ENCODE measurements around the gene STAP2. TPM values are rescaled to one million over a fixed set of nuclear protein-coding genes. Genes with fewer than 3 reads are reported as not detected.

STAP2 gene
- total and polyA plus RNA-seq, 2 donors (not counting 3 experiments of a cell fraction or from before 2014, with no cell fraction given), result 12.2 to 21.7 TPM

DNA sequence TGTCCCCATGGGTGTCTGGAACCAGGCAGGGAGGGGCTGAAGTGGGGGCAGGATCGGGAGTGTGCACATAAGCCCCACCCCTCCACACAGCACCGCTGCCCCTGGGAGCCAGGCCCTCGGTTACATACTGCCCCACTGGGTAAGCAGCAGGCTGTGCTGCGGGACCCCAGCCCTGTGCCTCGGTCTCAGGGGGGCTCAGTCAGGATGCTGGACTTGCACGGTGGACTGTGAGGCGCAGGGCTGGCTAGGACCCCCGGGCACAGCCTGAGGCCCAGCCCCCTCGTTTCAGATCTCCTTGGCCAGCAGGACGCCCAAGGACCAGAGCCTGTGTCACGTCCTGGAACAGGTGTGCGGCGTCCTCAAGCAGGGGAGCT lies 21.0 kb upstream of the STAP2 start:
- BruUV-seq (replicated peaks), result no TSS peak
- CTCF ChIA-PET, result interaction anchor here (0.5 kb wide), 1 partner anchor 15 kb away, joined by 3 read pairs; no protein-coding TSS in a partner anchor

GRCh38 chr19:4358709-4359626 lies 20.3 kb upstream of the STAP2 start:
- no peaks in the 10 kb centered on the region for H3K79me2 ChIP-seq (ENCODE audit: control insufficient read depth, insufficient read depth, low read length)
- DNase-seq (ENCODE audit: low read depth, low spot score) (no peak), FAIRE-seq (no peak)
- H3K27me3 ChIP-seq (ENCODE audit: control insufficient read depth in 2 of 2, insufficient read depth in 2 of 2, low read length in 2 of 2), result no peaks in the 10 kb centered on the region
- no peaks in the 10 kb centered on the region for H3K9me1 ChIP-seq (replicated peaks; ENCODE audit: control insufficient read depth, extremely low read depth, insufficient read depth, low read length)
- no peaks in the 10 kb centered on the region for H4K20me1 ChIP-seq (replicated peaks; ENCODE audit: control insufficient read depth, extremely low read depth, insufficient read depth, low read length)
- H3K4me2 ChIP-seq (ENCODE audit: insufficient read depth, low read length), result no peak overlapping the region
- H3K27ac ChIP-seq (ENCODE audit: insufficient read depth, low read depth, low read length), result no peak overlapping the region
- no peaks in the 10 kb centered on the region for H3K9me3 ChIP-seq (replicated peaks; ENCODE audit: control insufficient read depth, insufficient read depth, low read length)
- no peaks in the 10 kb centered on the region for H3K4me1 ChIP-seq (ENCODE audit: control insufficient read depth, extremely low read depth, insufficient read depth, low read length)
- POLR2A ChIA-PET, result no interaction called here
- CTCF ChIA-PET, result interaction anchor here (1.3 to 1.9 kb wide), 2 partner anchors 11 to 92 kb away, joined by 3 to 6 read pairs; no protein-coding TSS in a partner anchor
- H3K36me3 ChIP-seq (ENCODE audit: control insufficient read depth in 2 of 2, extremely low read depth in 1 of 2, insufficient read depth in 2 of 2, low read length in 2 of 2), result peaks cover 2 to 51% of the 10 kb centered on the region in 2 experiments
- no peak for TF ChIP-seq MYC (IDR thresholded peaks at IDR 0.05; ENCODE audit: low read depth, low read length)
- TF ChIP-seq POLR2AphosphoS5 (IDR thresholded peaks at IDR 0.05; ENCODE audit: insufficient read depth, low read depth, low read length), result peak; percentile 37
- no peak for TF ChIP-seq GATA2 (IDR thresholded peaks at IDR 0.05; ENCODE audit: insufficient read depth, insufficient read length, low read depth, low read length)
- TF ChIP-seq, protein P1, sequence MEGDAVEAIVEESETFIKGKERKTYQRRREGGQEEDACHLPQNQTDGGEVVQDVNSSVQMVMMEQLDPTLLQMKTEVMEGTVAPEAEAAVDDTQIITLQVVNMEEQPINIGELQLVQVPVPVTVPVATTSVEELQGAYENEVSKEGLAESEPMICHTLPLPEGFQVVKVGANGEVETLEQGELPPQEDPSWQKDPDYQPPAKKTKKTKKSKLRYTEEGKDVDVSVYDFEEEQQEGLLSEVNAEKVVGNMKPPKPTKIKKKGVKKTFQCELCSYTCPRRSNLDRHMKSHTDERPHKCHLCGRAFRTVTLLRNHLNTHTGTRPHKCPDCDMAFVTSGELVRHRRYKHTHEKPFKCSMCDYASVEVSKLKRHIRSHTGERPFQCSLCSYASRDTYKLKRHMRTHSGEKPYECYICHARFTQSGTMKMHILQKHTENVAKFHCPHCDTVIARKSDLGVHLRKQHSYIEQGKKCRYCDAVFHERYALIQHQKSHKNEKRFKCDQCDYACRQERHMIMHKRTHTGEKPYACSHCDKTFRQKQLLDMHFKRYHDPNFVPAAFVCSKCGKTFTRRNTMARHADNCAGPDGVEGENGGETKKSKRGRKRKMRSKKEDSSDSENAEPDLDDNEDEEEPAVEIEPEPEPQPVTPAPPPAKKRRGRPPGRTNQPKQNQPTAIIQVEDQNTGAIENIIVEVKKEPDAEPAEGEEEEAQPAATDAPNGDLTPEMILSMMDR (IDR thresholded peaks at IDR 0.05; ENCODE audit: extremely low read depth in 1 of 2, insufficient read depth in 1 of 2, low read depth in 1 of 2, low read length in 2 of 2), result no peak
- TF ChIP-seq EZH2 (IDR thresholded peaks at IDR 0.05; ENCODE audit: borderline replicate concordance, low read depth, low read length, severe bottlenecking), result no peak
- H2AFZ ChIP-seq (ENCODE audit: low read depth, low read length), result no peak overlapping the region
- intact Hi-C loops (cut with micrococcal nuclease) (no loop called here), dilution Hi-C loops (cut with MboI; ENCODE audit: extremely low pct_ligation_motif_present, low sequenced_read_pairs) (no loop called here)
- no peak overlapping the region for H3K9ac ChIP-seq (replicated peaks; ENCODE audit: extremely low read depth, insufficient read depth, low read length)
- no TSS peak for BruUV-seq (replicated peaks)
- no peak overlapping the region for H3K4me3 ChIP-seq (replicated peaks in 1 of 3; ENCODE audit: insufficient read depth in 1 of 3, low read depth in 1 of 3, low read length in 3 of 3)

More for the DNA sequence above, 21.0 kb upstream of the STAP2 start:
- intact Hi-C loops (cut with micrococcal nuclease), result no loop called here
- Histone ChIP-seq H3K79me2 (ENCODE audit: control insufficient read depth, insufficient read depth, low read length) (no peaks in the 10 kb centered on the region), H3K9ac (replicated peaks; ENCODE audit: extremely low read depth, insufficient read depth, low read length) (no peak overlapping the region), H3K4me2 (ENCODE audit: insufficient read depth, low read length) (no peak overlapping the region), H3K36me3 (ENCODE audit: control insufficient read depth in 2 of 2, extremely low read depth in 1 of 2, insufficient read depth in 2 of 2, low read length in 2 of 2) (peaks cover 2 to 55% of the 10 kb centered on the region in 2 experiments), H3K4me3 (replicated peaks in 1 of 3; ENCODE audit: insufficient read depth in 1 of 3, low read depth in 1 of 3, low read length in 3 of 3) (no peak overlapping the region), H3K4me1 (ENCODE audit: control insufficient read depth, extremely low read depth, insufficient read depth, low read length) (no peaks in the 10 kb centered on the region), H3K27ac (ENCODE audit: insufficient read depth, low read depth, low read length) (no peak overlapping the region), H4K20me1 (replicated peaks; ENCODE audit: control insufficient read depth, extremely low read depth, insufficient read depth, low read length) (no peaks in the 10 kb centered on the region), H3K27me3 (ENCODE audit: control insufficient read depth in 2 of 2, insufficient read depth in 2 of 2, low read length in 2 of 2) (no peaks in the 10 kb centered on the region), H3K9me1 (replicated peaks; ENCODE audit: control insufficient read depth, extremely low read depth, insufficient read depth, low read length) (no peaks in the 10 kb centered on the region), H3K9me3 (replicated peaks; ENCODE audit: control insufficient read depth, insufficient read depth, low read length) (no peaks in the 10 kb centered on the region), H2AFZ (ENCODE audit: low read depth, low read length) (no peak overlapping the region)
- FAIRE-seq (no peak), DNase-seq (ENCODE audit: low read depth, low spot score) (no peak)
- TF ChIP-seq POLR2AphosphoS5 (IDR thresholded peaks at IDR 0.05; ENCODE audit: insufficient read depth, low read depth, low read length), result peak; percentile 8
- no peak for TF ChIP-seq MYC (IDR thresholded peaks at IDR 0.05; ENCODE audit: low read depth, low read length)
- no peak for TF ChIP-seq JUN (IDR thresholded peaks at IDR 0.05; ENCODE audit: borderline replicate concordance, insufficient read depth, insufficient read length, low read depth)
- dilution Hi-C loops (cut with MboI; ENCODE audit: extremely low pct_ligation_motif_present, low sequenced_read_pairs), result no loop called here
- POLR2A ChIA-PET, result no interaction called here
